Ectodermal cell (in vitro differentiated cells): ENCODE data around the gene LEMD2. TPM values are rescaled to one million over a fixed set of nuclear protein-coding genes. Genes with fewer than 3 reads are reported as not detected.
A peak's percentile ranks its signal among the peaks of the same experiment; 100 is the strongest.
"Not testable (repeated sequence)": the region's sequence is repeated elsewhere in the genome, so short reads cannot be mapped to it uniquely, and the experiment has no call there.

ENCODE experiments used
- H3K27ac ChIP-seq: 2 replicates; pipeline ENCODE4 v1.7.0; 2013; ENCODE audit warnings: mild to moderate bottlenecking, low read depth, low read length; ENCODE audit not compliant: insufficient read depth, poor library complexity, severe bottlenecking
- H3K27me3 ChIP-seq: 2 replicates; pipeline ENCODE4 v1.7.0; 2013; ENCODE audit warnings: mild to moderate bottlenecking, low read length; ENCODE audit not compliant: insufficient read depth, control insufficient read depth, poor library complexity, severe bottlenecking
- H3K36me3 ChIP-seq: one replicate; pipeline ENCODE4 v1.7.0; 2013; ENCODE audit warnings: low read length; ENCODE audit not compliant: control insufficient read depth, insufficient read depth
- H3K4me1 ChIP-seq: one replicate; pipeline ENCODE4 v1.7.0; 2013; ENCODE audit warnings: low read length; ENCODE audit not compliant: control insufficient read depth, insufficient read depth
- H3K4me3 ChIP-seq: 2 replicates; pipeline ENCODE4 v1.7.0; 2013; ENCODE audit warnings: low read depth, low read length, control low read depth; ENCODE audit not compliant: insufficient read depth
- H3K9me3 ChIP-seq: 2 replicates; pipeline ENCODE4 v1.7.0; 2013; ENCODE audit warnings: mild to moderate bottlenecking, low read length, moderate library complexity; ENCODE audit not compliant: control insufficient read depth
- WGBS, 2 experiments: methylation state at CpG; one replicate each; pipeline ENCODE4 v1.1.7; 2013; ENCODE audit warnings: missing lambda C conversion rate in 2 of 2; 5-methylcytosine and 5-hydroxymethylcytosine counted together
- polyA plus RNA-seq, 4 experiments: library from polyadenylated mRNA; stranded (reverse); fragments of 50-300 nt; gene quantifications; one replicate each; pipeline ENCODE4 v1.2.3, GENCODE V29; 2013

LEMD2 gene
- polyA plus RNA-seq (2013, experiment 1 of 4), result 74.6 TPM
- polyA plus RNA-seq (2013, experiment 2 of 4), result 70.0 TPM
- 42.7 TPM for polyA plus RNA-seq (2013, experiment 3 of 4)
- 51.2 TPM for polyA plus RNA-seq (2013, experiment 4 of 4)

- peaks cover 3% of the 10 kb centered on the region for H3K27me3 ChIP-seq
- peak within 1 kb of the TSS; percentile 94 for H3K4me3 ChIP-seq
- 5 to 6% methylated on average over 85 to 86 of the region's 86 CpGs for WGBS, 2 experiments
- H3K36me3 ChIP-seq, result peaks cover 9% of the 10 kb centered on the region
- peak within 1 kb of the TSS; percentile 5 for H3K27ac ChIP-seq
- H3K4me1 ChIP-seq, result peaks cover 45% of the 10 kb centered on the region
- H3K9me3 ChIP-seq, result no peaks in the 10 kb centered on the region
Observed at GRCh38 chr6:33788694-33789549, at the start of gene LEMD2. TSS of gene LEMD2 (minus strand) at chr6:33789130. CDS start at chr6:33789116, 14 bp downstream.

DNA sequence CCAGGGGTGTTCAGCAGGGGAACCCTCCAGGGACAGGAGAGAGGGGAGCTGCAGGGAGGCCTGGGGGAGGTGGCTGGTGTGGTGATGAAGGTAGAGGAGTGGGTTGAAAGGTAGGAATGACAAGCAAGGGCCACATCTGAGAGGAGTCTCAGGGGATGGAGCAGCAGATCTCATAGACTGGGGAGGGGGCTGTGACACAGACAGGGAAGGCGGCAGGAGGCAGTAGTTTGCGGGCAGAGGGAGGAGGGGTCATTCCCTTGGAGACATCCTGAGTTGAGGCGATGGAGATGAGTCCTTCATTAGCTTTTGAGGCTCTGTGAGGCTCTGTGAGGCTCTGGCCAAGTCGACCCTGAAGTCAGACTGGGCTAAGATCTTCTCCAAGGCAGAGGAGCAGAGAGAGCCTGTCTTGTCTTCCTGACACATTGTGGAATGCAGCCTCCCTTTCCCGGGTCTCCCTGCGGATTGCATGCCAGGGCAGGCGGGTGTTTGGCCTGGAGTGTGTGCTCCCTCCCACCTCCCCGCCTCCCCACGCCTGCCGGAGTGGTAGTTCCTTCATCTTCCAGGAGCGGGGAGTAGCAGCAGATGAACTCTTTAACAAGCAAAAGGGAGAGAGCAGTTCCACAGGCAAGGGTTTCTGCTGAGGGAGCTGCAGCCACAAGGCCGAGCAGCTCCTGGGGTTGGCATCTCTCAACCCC is 49.2 kb upstream of the LEMD2 start:
- Histone ChIP-seq H3K27ac (no peak overlapping the region), H3K4me3 (no peak overlapping the region), H3K9me3 (no peaks in the 10 kb centered on the region), H3K36me3 (no peaks in the 10 kb centered on the region), H3K4me1 (peaks cover 27% of the 10 kb centered on the region), H3K27me3 (no peaks in the 10 kb centered on the region)
- 24 to 28% methylated on average over 12 of the region's 12 CpGs for WGBS, 2 experiments

DNA sequence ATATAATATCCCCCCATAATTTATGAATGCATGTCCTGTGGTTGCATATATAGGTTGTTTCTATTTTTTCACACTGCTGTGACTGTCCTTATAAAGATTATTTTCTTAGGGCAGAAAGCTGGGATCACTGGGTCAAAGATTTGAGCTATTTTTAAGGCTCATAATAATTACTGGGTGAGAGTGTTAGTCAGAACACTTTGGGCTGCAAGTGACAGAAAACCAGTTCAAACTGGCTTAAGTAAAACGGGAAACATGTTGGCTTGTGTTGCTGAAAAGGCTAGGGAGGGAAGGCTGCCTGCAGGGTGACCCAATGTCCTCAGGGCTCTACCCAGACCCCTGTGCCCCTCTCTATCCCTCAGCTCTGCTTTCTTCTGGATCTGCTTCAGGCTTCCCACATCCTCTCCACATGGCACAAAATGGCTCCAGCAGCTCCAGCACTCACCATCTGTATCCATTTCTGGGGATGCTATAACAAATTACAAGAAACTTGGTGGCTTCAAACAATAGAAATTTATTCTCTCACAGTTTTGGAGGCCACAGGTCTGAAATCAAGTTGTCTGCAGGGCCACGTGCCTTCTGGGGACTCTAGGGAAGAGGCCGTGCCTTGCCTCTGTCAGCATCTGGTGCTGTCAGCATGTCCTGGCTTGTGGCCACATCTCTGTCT is 48.0 kb upstream of the LEMD2 start:
- Histone ChIP-seq H3K36me3 (no peaks in the 10 kb centered on the region), H3K27ac (no peak overlapping the region), H3K4me3 (no peak overlapping the region), H3K4me1 (peaks cover 21% of the 10 kb centered on the region), H3K9me3 (no peaks in the 10 kb centered on the region), H3K27me3 (no peaks in the 10 kb centered on the region)
- WGBS, 2 experiments, result 93 to 96% methylated on average over 3 of the region's 3 CpGs

GRCh38 chr6:33834401-33835392 is 45.8 kb upstream of the LEMD2 start:
- H3K9me3 ChIP-seq, result no peaks in the 10 kb centered on the region
- no peak overlapping the region for H3K27ac ChIP-seq
- 95% methylated on average over 22 of the region's 22 CpGs for WGBS, 2 experiments
- no peak overlapping the region for H3K4me3 ChIP-seq
- H3K27me3 ChIP-seq, result no peaks in the 10 kb centered on the region
- peaks cover 28% of the 10 kb centered on the region for H3K4me1 ChIP-seq
- no peaks in the 10 kb centered on the region for H3K36me3 ChIP-seq

GRCh38 chr6:33833599-33833998 is 44.7 kb upstream of the LEMD2 start:
- H3K27ac ChIP-seq, result no peak overlapping the region
- H3K4me3 ChIP-seq, result no peak overlapping the region
- 95 to 96% methylated on average over 6 of the region's 6 CpGs for WGBS, 2 experiments
- no peaks in the 10 kb centered on the region for H3K9me3 ChIP-seq
- H3K36me3 ChIP-seq, result no peaks in the 10 kb centered on the region
- no peaks in the 10 kb centered on the region for H3K27me3 ChIP-seq
- peaks cover 20% of the 10 kb centered on the region for H3K4me1 ChIP-seq

GRCh38 chr6:33832831-33833230 is 43.9 kb upstream of the LEMD2 start:
- H3K27me3 ChIP-seq, H3K4me3 ChIP-seq, H3K9me3 ChIP-seq, H3K27ac ChIP-seq, H3K36me3 ChIP-seq: not testable (repeated sequence)
- 96 to 97% methylated on average over 24 of the region's 32 CpGs for WGBS, 2 experiments
- peaks cover 15% of the 10 kb centered on the region for H3K4me1 ChIP-seq

- H3K4me3 ChIP-seq, H3K27ac ChIP-seq, H3K27me3 ChIP-seq, H3K36me3 ChIP-seq, H3K9me3 ChIP-seq: not testable (repeated sequence)
- WGBS, 2 experiments, result 89 to 91% methylated on average over 3 to 4 of the region's 5 CpGs
- H3K4me1 ChIP-seq, result peaks cover 16% of the 10 kb centered on the region
Observed at GRCh38 chr6:33831725-33832124, 42.8 kb upstream of the LEMD2 start.

DNA sequence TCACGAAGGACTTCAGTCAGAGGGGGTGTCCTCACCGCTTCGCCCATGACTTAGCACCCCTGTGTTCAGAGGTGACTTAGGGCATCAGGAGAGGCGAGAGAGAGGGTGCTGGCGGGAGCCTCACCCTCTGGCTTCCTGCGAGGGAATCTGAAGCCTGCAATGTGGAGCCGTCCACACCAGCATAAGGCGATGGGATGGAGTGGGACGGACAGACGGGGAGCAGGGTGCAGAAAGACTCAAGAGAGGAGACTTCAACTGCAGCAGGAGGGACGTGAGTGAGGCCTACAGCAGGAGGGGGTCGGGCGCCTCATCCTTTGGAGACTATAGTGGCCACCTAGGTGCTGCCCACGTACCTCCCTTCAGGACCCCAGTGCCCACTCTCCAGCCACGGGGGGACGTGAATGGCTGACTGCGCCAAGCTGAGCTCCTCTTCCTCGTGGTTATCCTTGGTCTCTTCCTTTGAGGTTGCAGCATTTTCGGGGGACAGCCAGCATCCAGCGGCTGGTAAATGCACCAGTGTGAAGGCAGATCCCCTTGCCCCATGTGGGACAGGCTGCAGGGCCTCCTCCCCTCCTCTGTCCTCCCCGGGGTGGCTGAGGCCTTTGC is 41.8 kb upstream of the LEMD2 start:
- Histone ChIP-seq H3K36me3 (no peaks in the 10 kb centered on the region), H3K27me3 (no peaks in the 10 kb centered on the region), H3K4me3 (no peak overlapping the region), H3K27ac (no peak overlapping the region), H3K9me3 (no peaks in the 10 kb centered on the region), H3K4me1 (peaks cover 16% of the 10 kb centered on the region)
- 89% methylated on average over 21 of the region's 21 CpGs for WGBS, 2 experiments
